ENCODE results near the gene SELENOO. TPM values are rescaled to one million over a fixed set of nuclear protein-coding genes. Genes with fewer than 3 reads are reported as not detected.

Gene SELENOO
- total and polyA plus RNA-seq, 2 of the 13 experiments (the other 11 are each of a cell fraction or from before 2014, with no cell fraction given): 14.4 to 19.0 TPM

DNA sequence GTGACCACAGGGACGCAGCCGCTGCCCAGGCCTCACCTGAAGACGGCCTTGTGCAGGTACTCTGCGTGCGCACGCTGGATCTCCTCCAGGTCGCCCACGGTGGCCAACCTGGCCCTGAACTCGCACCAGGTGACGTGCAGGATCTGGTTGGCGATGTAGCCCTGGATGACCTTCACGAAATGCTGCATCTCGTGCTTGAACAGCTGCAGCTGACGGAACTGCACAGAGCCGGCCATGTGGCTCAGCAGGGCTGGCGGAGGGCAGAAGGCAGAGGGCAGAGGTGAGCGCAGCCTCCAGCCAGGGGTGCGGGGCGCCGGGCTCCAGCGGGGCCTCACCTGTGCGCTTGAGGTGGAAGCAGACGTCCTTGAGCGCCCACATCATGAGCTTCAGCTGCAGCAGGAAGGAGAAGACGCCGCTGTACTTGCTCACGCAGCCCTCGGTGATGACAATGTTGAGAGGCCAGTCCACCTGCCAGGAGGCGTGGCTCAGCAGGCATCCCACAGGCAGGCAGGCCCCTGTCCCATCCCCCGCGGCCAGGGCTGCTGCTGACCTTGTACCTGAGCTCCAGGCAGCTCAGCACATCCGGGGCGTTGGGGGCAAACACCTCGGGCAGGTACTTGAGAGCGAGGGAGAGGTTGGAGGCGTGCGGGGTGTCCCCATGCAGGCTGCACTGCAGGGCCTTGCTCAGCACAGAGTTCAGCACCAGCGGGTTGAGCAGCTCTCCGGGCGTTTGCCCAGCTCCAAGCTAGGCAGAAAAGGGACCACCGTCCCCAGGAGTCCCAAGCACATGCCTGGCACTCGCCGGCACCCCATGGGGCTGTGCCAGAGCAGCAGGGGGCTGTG lies 17.6 kb downstream of the SELENOO start (continued):
- TF ChIP-seq, protein P1, sequence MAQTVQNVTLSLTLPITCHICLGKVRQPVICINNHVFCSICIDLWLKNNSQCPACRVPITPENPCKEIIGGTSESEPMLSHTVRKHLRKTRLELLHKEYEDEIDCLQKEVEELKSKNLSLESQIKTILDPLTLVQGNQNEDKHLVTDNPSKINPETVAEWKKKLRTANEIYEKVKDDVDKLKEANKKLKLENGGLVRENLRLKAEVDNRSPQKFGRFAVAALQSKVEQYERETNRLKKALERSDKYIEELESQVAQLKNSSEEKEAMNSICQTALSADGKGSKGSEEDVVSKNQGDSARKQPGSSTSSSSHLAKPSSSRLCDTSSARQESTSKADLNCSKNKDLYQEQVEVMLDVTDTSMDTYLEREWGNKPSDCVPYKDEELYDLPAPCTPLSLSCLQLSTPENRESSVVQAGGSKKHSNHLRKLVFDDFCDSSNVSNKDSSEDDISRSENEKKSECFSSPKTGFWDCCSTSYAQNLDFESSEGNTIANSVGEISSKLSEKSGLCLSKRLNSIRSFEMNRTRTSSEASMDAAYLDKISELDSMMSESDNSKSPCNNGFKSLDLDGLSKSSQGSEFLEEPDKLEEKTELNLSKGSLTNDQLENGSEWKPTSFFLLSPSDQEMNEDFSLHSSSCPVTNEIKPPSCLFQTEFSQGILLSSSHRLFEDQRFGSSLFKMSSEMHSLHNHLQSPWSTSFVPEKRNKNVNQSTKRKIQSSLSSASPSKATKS (CRISPR knock-in tag; IDR thresholded peaks at IDR 0.05): no peak
- peak; percentile 77 for TF ChIP-seq AGO2 (optimal IDR thresholded peaks at IDR 0.05; ENCODE audit: low read depth, low read length)
- TF ChIP-seq ZNF773 (CRISPR knock-in tag; IDR thresholded peaks at IDR 0.05; ENCODE audit: borderline replicate concordance): no peak
- no peak for TF ChIP-seq ZNF138 (CRISPR knock-in tag; IDR thresholded peaks at IDR 0.05; ENCODE audit: low read depth)
- TF ChIP-seq, protein P2, sequence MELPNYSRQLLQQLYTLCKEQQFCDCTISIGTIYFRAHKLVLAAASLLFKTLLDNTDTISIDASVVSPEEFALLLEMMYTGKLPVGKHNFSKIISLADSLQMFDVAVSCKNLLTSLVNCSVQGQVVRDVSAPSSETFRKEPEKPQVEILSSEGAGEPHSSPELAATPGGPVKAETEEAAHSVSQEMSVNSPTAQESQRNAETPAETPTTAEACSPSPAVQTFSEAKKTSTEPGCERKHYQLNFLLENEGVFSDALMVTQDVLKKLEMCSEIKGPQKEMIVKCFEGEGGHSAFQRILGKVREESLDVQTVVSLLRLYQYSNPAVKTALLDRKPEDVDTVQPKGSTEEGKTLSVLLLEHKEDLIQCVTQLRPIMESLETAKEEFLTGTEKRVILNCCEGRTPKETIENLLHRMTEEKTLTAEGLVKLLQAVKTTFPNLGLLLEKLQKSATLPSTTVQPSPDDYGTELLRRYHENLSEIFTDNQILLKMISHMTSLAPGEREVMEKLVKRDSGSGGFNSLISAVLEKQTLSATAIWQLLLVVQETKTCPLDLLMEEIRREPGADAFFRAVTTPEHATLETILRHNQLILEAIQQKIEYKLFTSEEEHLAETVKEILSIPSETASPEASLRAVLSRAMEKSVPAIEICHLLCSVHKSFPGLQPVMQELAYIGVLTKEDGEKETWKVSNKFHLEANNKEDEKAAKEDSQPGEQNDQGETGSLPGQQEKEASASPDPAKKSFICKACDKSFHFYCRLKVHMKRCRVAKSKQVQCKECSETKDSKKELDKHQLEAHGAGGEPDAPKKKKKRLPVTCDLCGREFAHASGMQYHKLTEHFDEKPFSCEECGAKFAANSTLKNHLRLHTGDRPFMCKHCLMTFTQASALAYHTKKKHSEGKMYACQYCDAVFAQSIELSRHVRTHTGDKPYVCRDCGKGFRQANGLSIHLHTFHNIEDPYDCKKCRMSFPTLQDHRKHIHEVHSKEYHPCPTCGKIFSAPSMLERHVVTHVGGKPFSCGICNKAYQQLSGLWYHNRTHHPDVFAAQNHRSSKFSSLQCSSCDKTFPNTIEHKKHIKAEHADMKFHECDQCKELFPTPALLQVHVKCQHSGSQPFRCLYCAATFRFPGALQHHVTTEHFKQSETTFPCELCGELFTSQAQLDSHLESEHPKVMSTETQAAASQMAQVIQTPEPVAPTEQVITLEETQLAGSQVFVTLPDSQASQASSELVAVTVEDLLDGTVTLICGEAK (IDR thresholded peaks at IDR 0.05): no peak
- TF ChIP-seq, protein P2 (CRISPR knock-in tag; IDR thresholded peaks at IDR 0.05): no peak
- peak in 1 of 2 experiments; percentile 28; a peak in 1 of 4 replicates for TF ChIP-seq POLR2A (IDR thresholded peaks at IDR 0.05; ENCODE audit: insufficient read depth in 1 of 2, low read depth in 2 of 2, low read length in 2 of 2)
- TF ChIP-seq, protein P3, sequence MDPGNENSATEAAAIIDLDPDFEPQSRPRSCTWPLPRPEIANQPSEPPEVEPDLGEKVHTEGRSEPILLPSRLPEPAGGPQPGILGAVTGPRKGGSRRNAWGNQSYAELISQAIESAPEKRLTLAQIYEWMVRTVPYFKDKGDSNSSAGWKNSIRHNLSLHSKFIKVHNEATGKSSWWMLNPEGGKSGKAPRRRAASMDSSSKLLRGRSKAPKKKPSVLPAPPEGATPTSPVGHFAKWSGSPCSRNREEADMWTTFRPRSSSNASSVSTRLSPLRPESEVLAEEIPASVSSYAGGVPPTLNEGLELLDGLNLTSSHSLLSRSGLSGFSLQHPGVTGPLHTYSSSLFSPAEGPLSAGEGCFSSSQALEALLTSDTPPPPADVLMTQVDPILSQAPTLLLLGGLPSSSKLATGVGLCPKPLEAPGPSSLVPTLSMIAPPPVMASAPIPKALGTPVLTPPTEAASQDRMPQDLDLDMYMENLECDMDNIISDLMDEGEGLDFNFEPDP (CRISPR knock-in tag; conservative IDR thresholded peaks at IDR 0.05): no peak
- TF ChIP-seq, protein P4, sequence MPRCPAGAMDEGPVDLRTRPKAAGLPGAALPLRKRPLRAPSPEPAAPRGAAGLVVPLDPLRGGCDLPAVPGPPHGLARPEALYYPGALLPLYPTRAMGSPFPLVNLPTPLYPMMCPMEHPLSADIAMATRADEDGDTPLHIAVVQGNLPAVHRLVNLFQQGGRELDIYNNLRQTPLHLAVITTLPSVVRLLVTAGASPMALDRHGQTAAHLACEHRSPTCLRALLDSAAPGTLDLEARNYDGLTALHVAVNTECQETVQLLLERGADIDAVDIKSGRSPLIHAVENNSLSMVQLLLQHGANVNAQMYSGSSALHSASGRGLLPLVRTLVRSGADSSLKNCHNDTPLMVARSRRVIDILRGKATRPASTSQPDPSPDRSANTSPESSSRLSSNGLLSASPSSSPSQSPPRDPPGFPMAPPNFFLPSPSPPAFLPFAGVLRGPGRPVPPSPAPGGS (CRISPR knock-in tag; IDR thresholded peaks at IDR 0.05): no peak
- TF ChIP-seq, protein P5, sequence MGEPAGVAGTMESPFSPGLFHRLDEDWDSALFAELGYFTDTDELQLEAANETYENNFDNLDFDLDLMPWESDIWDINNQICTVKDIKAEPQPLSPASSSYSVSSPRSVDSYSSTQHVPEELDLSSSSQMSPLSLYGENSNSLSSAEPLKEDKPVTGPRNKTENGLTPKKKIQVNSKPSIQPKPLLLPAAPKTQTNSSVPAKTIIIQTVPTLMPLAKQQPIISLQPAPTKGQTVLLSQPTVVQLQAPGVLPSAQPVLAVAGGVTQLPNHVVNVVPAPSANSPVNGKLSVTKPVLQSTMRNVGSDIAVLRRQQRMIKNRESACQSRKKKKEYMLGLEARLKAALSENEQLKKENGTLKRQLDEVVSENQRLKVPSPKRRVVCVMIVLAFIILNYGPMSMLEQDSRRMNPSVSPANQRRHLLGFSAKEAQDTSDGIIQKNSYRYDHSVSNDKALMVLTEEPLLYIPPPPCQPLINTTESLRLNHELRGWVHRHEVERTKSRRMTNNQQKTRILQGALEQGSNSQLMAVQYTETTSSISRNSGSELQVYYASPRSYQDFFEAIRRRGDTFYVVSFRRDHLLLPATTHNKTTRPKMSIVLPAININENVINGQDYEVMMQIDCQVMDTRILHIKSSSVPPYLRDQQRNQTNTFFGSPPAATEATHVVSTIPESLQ (CRISPR knock-in tag; conservative IDR thresholded peaks at IDR 0.05): no peak

Data from HepG2 (cell line).